CD14-positive monocyte (primary cell): ENCODE measurements around the gene SOX30. TPM values are rescaled to one million over a fixed set of nuclear protein-coding genes. Genes with fewer than 3 reads are reported as not detected.

Source experiments
- DNase-seq, 3 donors: peaks; one replicate each; pipeline ENCODE4 v3.0.0-alpha.2; 2011 to 2022
- H2AFZ ChIP-seq: 2 replicates; pipeline ENCODE4 v1.6.0; 2012; ENCODE audit warnings: mild to moderate bottlenecking, low read depth, low read length, inconsistent platforms; ENCODE audit not compliant: insufficient read depth, poor library complexity, severe bottlenecking
- H3K27ac ChIP-seq, 2 donors: 1 replicate in 1 of 2; 2 replicates in 1 of 2; pipeline ENCODE4 v1.5.1; 2012 to 2013; ENCODE audit warnings: low read length in 2 of 2, control low read depth in 1 of 2, inconsistent platforms in 1 of 2, low read depth in 1 of 2, mild to moderate bottlenecking in 1 of 2
- H3K27me3 ChIP-seq, 2 donors: one replicate each; pipeline versions ENCODE4 v1.6.0 to v1.6.1; 2011 to 2013; ENCODE audit warnings: low read length in 2 of 2; ENCODE audit not compliant: control insufficient read depth in 2 of 2, insufficient read depth in 2 of 2
- H3K36me3 ChIP-seq, 2 donors: replicated peaks in 1 of 2; 1 replicate in 1 of 2; 2 replicates in 1 of 2; pipeline versions ENCODE4 v1.5.1 to v1.6.1; 2012 to 2013; ENCODE audit warnings: low read length in 2 of 2, control low read depth in 1 of 2, inconsistent platforms in 1 of 2, mild to moderate bottlenecking in 1 of 2; ENCODE audit not compliant: insufficient read depth in 2 of 2, control insufficient read depth in 1 of 2
- H3K4me1 ChIP-seq, 2 donors: 1 replicate in 1 of 2; 2 replicates in 1 of 2; pipeline versions ENCODE4 v1.5.1 to v1.6.1; 2012 to 2013; ENCODE audit warnings: low read length in 2 of 2, control low read depth in 1 of 2, inconsistent platforms in 1 of 2, mild to moderate bottlenecking in 1 of 2, moderate library complexity in 1 of 2; ENCODE audit not compliant: insufficient read depth in 2 of 2, control insufficient read depth in 1 of 2
- H3K4me2 ChIP-seq: replicated peaks from 2 replicates; pipeline ENCODE3; 2012; ENCODE audit warnings: low read length, moderate library complexity, mild to moderate bottlenecking; ENCODE audit not compliant: poor library complexity, severe bottlenecking; ENCODE audit errors: extremely low read depth
- H3K4me3 ChIP-seq, 3 experiments: fragments of 200-600 bp in 1 of 3; sonication (generic) in 1 of 3; replicated peaks in 1 of 3; 1 replicate in 2 of 3; 2 replicates in 1 of 3; pipeline ENCODE4 v1.5.1; 2011 to 2013; ENCODE audit warnings: low read length in 3 of 3, mild to moderate bottlenecking in 3 of 3, control low read depth in 2 of 3, low read depth in 2 of 3, inconsistent platforms in 1 of 3, moderate library complexity in 1 of 3
- H3K79me2 ChIP-seq: 2 replicates; pipeline ENCODE4 v1.6.0; 2012; ENCODE audit warnings: mild to moderate bottlenecking, control low read depth, inconsistent platforms, low read length, moderate library complexity; ENCODE audit not compliant: insufficient read depth
- H3K9ac ChIP-seq: 2 replicates; pipeline ENCODE4 v1.6.0; 2017; ENCODE audit warnings: low read length, mild to moderate bottlenecking; ENCODE audit not compliant: insufficient read depth, poor library complexity, severe bottlenecking
- H3K9me3 ChIP-seq, 2 donors: replicated peaks in 1 of 2; 1 replicate in 1 of 2; 2 replicates in 1 of 2; pipeline versions ENCODE4 v1.5.1 to v1.6.1; 2012 to 2013; ENCODE audit warnings: low read length in 2 of 2, control low read depth in 1 of 2; ENCODE audit not compliant: control insufficient read depth in 1 of 2, insufficient read depth in 1 of 2
- H4K20me1 ChIP-seq: 2 replicates; pipeline ENCODE4 v1.6.0; 2012; ENCODE audit warnings: mild to moderate bottlenecking, low read length, control low read depth, moderate library complexity; ENCODE audit not compliant: insufficient read depth
- H3K27ac Mint-ChIP-seq, 7 donors: one replicate each; pipeline ENCODE4 v1.8.0; 2020; ENCODE audit warnings: mild to moderate bottlenecking in 7 of 7, mixed read lengths in 7 of 7, moderate library complexity in 6 of 7, inconsistent platforms in 2 of 7
- H3K27me3 Mint-ChIP-seq, 3 donors: one replicate each; pipeline ENCODE4 v1.8.0; 2021 to 2022; ENCODE audit warnings: low read depth in 3 of 3, mild to moderate bottlenecking in 3 of 3, mixed read lengths in 3 of 3, moderate library complexity in 3 of 3, inconsistent platforms in 1 of 3
- H3K36me3 Mint-ChIP-seq, 2 donors: one replicate each; pipeline ENCODE4 v1.8.0; 2020; ENCODE audit warnings: mixed read lengths in 2 of 2, inconsistent platforms in 1 of 2, mild to moderate bottlenecking in 1 of 2
- H3K4me1 Mint-ChIP-seq: one replicate; pipeline ENCODE4 v1.8.0; 2020; ENCODE audit warnings: mild to moderate bottlenecking, mixed read lengths
- H3K4me3 Mint-ChIP-seq, 2 donors: one replicate each; pipeline ENCODE4 v1.8.0; 2020; ENCODE audit warnings: mild to moderate bottlenecking in 2 of 2, mixed read lengths in 2 of 2, moderate library complexity in 1 of 2
- H3K9me3 Mint-ChIP-seq, 7 donors: one replicate each; pipeline ENCODE4 v1.8.0; 2020 to 2022; ENCODE audit warnings: mixed read lengths in 7 of 7, mild to moderate bottlenecking in 6 of 7, moderate library complexity in 6 of 7, inconsistent platforms in 2 of 7
- WGBS: methylation state at CpG from one replicate; pipeline ENCODE4 v1.1.5; 2013; ENCODE audit warnings: missing lambda C conversion rate; ENCODE audit not compliant: insufficient coverage; 5-methylcytosine and 5-hydroxymethylcytosine counted together
- intact Hi-C, 2 donors: fragments of 100-400 bp; cut with micrococcal nuclease; formaldehyde crosslinking; loops; one replicate each; pipeline versions ENCODE4 v1.15.0 to v1.15.1; 2023
- polyA plus RNA-seq, 3 donors: library from polyadenylated mRNA; depleted of rRNA in 1 of 3; unstranded in 2 of 3; stranded (reverse) in 1 of 3; fragments of 300-500 nt in 2 of 3; fragments of >200 nt in 1 of 3; fragmentation: Illumina TruSeq in 2 of 3; gene quantifications; 1 replicate in 2 of 3; 2 replicates in 1 of 3; pipeline ENCODE4 v1.2.3, GENCODE V29; 2012 to 2021
- TF ChIP-seq, protein P1 (sequence below): fragments of 200-600 bp; IDR thresholded peaks from one replicate; pipeline ENCODE4 v1.8.0; 2022; ENCODE audit warnings: antibody characterized with exemption, mild to moderate bottlenecking

Gene SOX30
- polyA plus RNA-seq, 3 donors, result 0.03 to 0.22 (median 0.12) TPM

DNA sequence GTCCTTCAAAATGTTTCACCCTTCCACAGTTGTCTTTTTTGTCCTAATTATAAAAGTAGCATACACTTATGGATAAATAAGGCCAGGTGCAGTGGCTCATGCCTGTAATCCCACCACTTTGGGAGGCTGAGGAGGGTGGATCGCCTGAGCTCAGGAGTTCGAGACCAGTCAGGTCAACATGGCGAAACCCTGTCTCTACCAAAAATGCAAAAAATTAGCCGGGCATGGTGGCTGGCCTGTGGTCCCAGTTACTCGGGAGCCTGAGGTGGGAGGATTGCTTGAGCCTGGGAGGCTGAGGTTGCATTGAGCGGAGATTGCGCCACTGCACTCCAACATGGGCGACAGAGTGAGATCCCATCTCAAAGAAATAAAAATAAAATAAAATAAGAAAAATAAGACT is 20.7 kb upstream of the SOX30 start:
- Histone ChIP-seq H4K20me1 (no peaks in the 10 kb centered on the region), H3K27ac (no peak overlapping the region), H3K4me3 (no peak overlapping the region), H2AFZ (no peak overlapping the region), H3K4me1 (peaks cover 16 to 18% of the 10 kb centered on the region in 2 donors), H3K9ac (no peak overlapping the region), H3K27me3 (peaks cover 5 to 40% of the 10 kb centered on the region in 2 donors), H3K4me2 (no peak overlapping the region), H3K79me2 (no peaks in the 10 kb centered on the region), H3K36me3 (no peaks in the 10 kb centered on the region), H3K9me3 (no peaks in the 10 kb centered on the region)
- intact Hi-C loops, result loop anchor here in 1 of 2 donors (5.0 kb wide), 1 partner anchor 59 kb away; the partner anchor contains the start of gene THG1L
- Mint-ChIP-seq H3K4me1 (peaks cover 24% of the 10 kb centered on the region), H3K27me3 (peaks cover 31 to 57% (median 54%) of the 10 kb centered on the region in 3 donors), H3K27ac (no peak overlapping the region), H3K9me3 (peaks cover 0 to 24% (median 6%) of the 10 kb centered on the region in 7 donors), H3K4me3 (no peak overlapping the region), H3K36me3 (peaks cover 8 to 12% of the 10 kb centered on the region in 2 donors)
- no CpG with 5 or more reads among the region's 8 CpGs for WGBS
- no peak for DNase-seq
- TF ChIP-seq, protein P1, sequence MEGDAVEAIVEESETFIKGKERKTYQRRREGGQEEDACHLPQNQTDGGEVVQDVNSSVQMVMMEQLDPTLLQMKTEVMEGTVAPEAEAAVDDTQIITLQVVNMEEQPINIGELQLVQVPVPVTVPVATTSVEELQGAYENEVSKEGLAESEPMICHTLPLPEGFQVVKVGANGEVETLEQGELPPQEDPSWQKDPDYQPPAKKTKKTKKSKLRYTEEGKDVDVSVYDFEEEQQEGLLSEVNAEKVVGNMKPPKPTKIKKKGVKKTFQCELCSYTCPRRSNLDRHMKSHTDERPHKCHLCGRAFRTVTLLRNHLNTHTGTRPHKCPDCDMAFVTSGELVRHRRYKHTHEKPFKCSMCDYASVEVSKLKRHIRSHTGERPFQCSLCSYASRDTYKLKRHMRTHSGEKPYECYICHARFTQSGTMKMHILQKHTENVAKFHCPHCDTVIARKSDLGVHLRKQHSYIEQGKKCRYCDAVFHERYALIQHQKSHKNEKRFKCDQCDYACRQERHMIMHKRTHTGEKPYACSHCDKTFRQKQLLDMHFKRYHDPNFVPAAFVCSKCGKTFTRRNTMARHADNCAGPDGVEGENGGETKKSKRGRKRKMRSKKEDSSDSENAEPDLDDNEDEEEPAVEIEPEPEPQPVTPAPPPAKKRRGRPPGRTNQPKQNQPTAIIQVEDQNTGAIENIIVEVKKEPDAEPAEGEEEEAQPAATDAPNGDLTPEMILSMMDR, result no peak

- Mint-ChIP-seq H3K36me3 (peaks cover 8 to 12% of the 10 kb centered on the region in 2 donors), H3K27me3 (peaks cover 34 to 59% (median 58%) of the 10 kb centered on the region in 3 donors), H3K4me3 (peak overlapping the region; percentile 92 to 99), H3K4me1 (peaks cover 24% of the 10 kb centered on the region), H3K9me3 (peaks cover 0 to 22% (median 6%) of the 10 kb centered on the region in 7 donors), H3K27ac (peak overlapping the region in 3 of 7 donors; percentile 6 to 70 (median 37))
- no peaks in the 10 kb centered on the region for H3K36me3 ChIP-seq
- 30% methylated on average over 54 of the region's 57 CpGs for WGBS
- H2AFZ ChIP-seq, result peak overlapping the region; percentile 87
- no peak for DNase-seq
- H3K27ac ChIP-seq, result no peak overlapping the region
- no peaks in the 10 kb centered on the region for H3K79me2 ChIP-seq
- H3K4me1 ChIP-seq, result peaks cover 16 to 18% of the 10 kb centered on the region in 2 donors
- intact Hi-C loops, result loop anchor here in 1 of 2 donors (5.0 kb wide), 1 partner anchor 61 kb away; the partner anchor contains the start of gene THG1L
- TF ChIP-seq, protein P1, result no peak
- peak overlapping the region; percentile 97 for H3K4me2 ChIP-seq
- H3K9ac ChIP-seq, result peak overlapping the region; percentile 59
- H3K27me3 ChIP-seq, result peaks cover 5 to 40% of the 10 kb centered on the region in 2 donors
- no peaks in the 10 kb centered on the region for H4K20me1 ChIP-seq
- H3K9me3 ChIP-seq, result no peaks in the 10 kb centered on the region
- peak overlapping the region; percentile 50 to 79 (median 59) for H3K4me3 ChIP-seq
These were observed 19.5 kb upstream of the SOX30 start for GRCh38 chr5:157671592-157672330.
